Activated T-cell treated with anti-CD3 and anti-CD28 coated beads for 1 hour (primary cell): ENCODE results near the gene C6orf89.

ENCODE experiments used
- DNase-seq: peaks from one replicate; pipeline ENCODE4 v3.0.0-alpha.2; 2020; ENCODE audit warnings: low read depth

C6orf89 gene, protein sequence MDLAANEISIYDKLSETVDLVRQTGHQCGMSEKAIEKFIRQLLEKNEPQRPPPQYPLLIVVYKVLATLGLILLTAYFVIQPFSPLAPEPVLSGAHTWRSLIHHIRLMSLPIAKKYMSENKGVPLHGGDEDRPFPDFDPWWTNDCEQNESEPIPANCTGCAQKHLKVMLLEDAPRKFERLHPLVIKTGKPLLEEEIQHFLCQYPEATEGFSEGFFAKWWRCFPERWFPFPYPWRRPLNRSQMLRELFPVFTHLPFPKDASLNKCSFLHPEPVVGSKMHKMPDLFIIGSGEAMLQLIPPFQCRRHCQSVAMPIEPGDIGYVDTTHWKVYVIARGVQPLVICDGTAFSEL

DNA sequence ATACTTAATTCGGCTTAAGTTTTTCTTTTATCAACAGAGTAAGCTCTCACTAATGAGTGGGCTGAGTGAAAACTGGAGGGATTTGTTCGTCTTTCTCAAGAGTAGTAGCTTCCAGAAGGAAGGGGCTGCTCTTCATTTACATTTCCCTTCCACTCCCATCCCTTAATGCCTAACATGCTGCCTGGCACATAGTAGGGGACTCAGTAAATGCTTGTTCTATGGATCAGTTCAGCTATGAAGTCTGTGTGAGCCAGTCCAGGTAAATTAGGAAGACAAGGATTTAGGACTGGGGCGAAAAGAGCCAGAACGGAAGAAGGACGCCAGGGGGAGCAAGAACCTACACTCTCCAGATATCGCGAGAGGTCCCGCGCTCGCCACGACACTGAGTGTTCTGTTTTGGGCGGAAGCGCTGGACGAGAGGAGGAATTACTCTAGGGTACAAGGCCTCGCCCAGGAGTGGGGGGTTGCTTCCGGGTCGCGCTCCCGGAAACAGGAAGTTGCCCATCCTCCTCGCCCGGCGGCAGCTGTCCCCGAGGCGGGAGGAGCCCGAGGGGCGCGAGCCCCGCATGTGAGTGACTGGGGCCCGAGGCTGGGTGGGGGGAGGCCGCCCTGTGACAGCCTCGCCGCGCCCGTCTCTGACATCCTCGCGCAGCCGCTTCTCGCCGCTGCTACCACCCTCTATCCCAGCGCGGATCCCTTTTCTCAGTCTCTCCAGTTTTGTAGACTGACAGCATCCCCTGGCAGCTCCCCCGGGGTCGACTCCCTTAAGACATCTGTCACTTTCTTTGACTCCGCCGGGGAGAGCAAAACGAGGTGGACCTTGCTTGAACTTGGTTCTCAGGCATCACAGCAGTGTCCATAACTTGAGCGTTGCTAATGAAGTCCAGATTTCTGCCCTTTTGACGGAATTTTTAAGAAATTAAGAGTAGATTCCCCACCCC is at the start of gene C6orf89:
TSS of gene C6orf89 (plus strand) at position 492 of the 941 bp plus-strand sequence. CDS start 13,493 bp downstream, outside the sequence.
- peak; percentile 96 for DNase-seq

DNA sequence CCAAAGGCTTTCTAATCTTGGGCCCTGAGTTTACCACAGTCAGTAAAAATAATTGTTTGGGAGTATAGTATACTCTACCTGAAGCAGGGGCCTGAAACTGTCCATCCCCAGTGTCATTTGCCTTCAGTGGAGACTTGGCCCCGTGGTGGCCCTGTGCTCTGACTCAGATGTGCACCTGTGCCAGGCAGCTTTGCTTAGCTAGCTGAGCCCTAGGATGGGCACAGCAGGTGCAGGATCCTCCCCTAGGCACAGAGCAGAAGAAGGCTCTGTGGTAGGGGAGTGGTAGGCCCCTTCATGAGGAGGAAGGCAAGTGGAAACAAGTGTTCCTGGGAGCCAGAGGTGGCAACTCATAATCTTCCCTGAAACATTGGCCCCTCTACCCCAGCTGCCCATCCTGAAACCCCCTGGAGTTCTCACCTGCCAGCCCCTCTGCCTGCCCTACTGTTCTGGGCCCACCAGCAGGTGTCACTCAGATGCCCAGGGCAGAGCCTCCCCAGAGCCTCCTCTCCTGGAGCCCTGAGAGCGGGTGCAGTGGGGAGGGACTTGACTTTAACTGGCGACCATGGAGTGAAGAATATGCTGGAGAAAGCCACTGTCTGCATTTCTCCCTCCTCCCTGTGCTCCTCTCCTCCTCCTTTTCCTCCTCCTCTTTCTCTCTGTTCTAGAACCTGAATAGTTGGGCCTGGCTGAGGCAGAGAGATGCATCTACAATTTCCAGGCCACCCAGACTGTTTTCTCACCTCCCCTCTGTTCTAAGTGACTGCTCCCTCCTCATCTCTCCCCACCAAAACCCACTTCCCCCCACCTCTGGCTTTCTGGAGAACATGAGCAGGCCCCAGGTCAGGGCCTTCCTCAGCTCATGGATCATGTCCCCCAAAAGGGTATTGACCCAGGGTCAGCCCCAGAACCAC is 49.4 kb upstream of the C6orf89 start:
- no peak for DNase-seq

DNA sequence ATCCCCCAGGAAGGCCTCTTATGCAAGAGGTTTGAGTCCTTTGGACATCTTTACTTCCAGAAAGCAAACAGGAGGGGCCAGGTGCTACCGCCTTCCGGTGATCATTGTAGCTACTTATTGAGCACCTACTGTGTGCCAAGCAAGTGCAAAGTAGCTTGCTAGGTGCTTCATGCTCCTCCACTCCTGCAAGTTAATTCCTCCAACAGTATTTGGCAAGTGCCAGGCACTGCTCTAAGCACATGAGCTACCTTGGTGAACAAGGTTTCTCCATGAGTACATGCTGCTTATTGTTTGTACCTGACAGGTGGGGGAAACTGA is 48.8 kb upstream of the C6orf89 start:
- no peak for DNase-seq

- DNase-seq: no peak
Observed at GRCh38 chr6:36837686-36838085, 48.1 kb upstream of the C6orf89 start.

DNA sequence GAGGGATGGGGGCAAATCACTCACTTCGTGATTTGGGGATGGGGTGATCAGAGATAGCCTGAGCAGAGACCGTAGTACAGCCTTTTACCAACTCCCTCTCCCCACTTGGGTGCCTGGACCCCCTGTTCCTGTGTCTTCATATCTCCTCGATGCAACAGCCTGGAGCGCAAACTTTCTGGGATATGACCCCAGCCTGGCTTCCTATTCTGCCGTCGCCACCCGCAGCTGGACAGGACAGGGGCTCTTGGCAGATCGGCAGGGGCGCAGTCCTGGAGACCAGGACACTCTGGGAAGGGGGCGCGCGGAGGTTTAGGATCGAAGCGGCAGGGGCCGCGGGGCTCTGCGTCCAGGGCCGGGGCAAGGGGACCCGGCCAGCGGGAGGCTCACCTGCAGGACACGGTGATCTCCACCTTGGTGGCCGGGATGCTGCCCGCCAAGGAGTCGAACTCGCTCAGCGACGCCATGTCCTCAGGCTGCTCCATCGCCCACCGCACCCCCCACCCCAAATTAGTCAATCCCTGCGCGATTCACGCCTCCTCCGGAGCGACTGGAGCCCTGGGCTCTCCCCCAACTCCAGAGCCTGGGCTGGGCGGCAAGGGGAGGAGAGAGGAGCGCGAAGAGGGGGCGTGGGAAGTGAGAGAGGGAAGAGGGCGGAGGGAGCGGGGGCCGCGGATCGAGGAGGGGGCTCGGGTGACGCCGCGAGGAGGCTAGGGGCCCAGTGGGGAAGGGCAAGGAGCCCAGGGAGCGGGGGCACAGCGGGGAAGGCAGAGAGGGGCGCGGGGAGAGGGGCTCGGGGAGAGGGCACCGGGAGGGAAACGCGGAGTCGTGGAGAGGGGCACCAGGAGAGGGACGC is 46.6 kb upstream of the C6orf89 start, which contains the start of gene CPNE5:
TSS of gene CPNE5 (minus strand) at position 549 of the 853 bp plus-strand sequence. CDS start at position 482, 67 bp downstream.
- DNase-seq: no peak

DNA sequence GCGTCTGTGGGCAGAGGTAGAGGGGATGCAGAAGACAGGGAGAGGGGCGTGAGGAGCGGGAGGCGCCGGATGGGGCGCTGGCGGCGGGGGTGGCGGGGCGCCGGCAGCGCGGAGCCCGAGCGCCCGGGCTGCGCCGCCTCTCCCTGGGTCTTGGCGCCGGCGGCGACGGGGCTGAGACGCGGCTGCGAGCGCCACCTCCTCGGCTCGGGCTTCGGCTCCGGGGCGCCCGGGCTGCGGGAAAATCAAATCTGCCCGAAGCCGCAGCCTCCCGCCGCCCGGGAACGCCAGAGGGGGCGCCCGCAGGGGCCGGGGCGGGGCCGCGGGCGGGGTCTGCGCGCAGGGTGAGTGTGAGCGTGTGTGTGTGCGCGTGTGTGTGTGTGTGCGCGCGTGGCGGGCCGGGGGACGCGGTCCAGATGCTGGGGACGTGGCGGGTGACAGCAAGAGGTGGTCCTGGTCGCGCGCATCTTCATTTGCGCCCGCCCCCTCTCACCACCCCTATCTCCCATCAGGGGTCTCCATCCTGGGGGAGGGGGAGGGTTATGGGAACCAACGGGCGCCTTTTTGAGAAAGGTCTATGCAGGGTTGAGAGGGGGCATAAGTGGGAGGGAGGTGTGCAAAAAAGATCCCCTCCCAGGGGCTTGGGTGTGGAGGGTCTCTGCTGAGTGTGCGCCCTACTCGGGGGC is 45.9 kb upstream of the C6orf89 start:
- peak; percentile 33 for DNase-seq

- peak; percentile 9 for DNase-seq
Observed at GRCh38 chr6:36840432-36841403, 45.0 kb upstream of the C6orf89 start.

DNA sequence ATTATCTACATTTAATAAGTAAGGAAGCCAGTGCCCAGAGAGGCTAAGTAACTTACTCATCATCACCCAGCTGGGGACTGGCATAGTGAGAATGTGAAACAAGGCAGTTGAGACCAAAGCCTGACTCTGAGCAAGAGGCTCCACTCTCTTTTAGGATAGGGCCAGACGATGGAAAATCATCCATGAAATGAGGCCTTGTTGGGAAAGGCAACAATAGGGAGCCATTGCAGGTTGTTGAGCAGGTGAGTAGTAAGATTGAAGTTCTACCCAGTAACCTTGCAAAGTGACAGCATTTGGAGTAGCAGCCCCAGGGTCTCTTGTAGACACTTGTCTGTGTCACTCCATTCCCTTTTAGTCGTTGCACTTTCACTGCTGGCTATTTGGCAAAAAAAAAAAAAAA is 44.0 kb upstream of the C6orf89 start:
- no peak for DNase-seq

- no peak for DNase-seq
Observed at GRCh38 chr6:36843170-36843569, 42.6 kb upstream of the C6orf89 start.

DNA sequence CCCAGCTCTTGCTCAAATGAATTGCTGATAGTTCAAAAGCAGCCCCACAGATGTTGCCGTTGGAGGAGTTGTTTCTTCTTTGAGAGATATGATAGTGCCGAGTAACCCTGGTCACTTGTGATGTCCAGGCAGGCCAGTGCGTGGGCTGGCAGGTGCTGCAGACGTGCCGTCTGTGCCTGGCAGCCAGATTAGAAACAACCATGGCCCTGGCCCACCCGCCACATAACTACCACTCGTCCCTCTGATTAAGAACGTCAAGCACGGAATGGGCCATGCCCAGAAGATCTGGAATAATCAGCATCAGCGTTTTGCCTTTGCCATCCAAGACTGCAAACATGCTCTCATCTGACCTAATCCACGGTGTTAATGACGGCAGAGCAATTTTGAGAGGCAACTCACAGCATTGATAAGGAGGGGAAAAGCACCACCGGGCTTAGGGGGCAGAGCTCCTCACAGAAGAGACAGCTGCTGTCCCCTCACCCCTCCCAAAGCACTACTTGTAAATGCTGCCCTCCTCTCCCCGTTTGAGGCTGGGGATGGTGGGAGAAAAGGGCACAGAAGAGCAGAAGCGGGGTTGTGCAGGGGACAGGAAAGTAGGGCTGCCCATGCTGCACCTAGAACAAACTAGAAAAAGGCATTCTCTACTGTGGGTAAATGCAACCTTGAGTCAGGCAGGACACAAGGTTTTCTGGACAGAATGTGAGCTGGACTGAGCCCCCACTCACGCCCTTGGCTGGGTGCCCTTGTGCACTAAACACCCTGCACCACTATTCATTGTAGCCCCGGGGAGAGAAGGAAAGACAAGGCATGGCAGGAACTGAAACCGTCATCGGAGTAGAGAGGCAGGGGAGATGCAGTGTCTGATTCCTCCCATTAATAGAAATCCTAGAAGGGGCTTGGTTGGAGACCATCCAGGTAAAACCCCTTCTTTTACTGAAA is 41.3 kb upstream of the C6orf89 start:
- no peak for DNase-seq

DNA sequence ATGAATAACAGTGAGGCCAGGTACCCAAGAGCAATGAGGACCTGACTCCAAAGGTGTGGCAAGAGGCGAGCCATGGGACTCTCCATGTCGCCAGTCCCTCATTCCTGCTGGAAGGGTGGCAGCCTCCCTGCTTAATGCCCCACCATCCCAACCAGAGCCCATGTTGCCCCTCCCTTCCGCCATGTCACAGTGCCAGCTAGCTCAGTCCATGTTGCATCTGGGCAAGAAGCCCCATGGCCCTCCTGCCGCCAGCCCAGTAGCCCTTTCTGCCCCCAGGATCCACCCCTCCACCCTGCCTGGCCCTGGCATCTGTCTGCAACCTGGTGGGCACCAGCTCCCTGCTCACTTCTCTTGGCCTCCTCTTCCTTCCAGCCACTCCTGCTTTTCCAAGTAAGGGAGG is 40.5 kb upstream of the C6orf89 start:
- DNase-seq: no peak

GRCh38 chr6:36847152-36847551 is 38.6 kb upstream of the C6orf89 start:
- no peak for DNase-seq

GRCh38 chr6:36847991-36848390 is 37.8 kb upstream of the C6orf89 start:
- no peak for DNase-seq

- no peak for DNase-seq
Observed at GRCh38 chr6:36848658-36849441, 36.9 kb upstream of the C6orf89 start.

DNA sequence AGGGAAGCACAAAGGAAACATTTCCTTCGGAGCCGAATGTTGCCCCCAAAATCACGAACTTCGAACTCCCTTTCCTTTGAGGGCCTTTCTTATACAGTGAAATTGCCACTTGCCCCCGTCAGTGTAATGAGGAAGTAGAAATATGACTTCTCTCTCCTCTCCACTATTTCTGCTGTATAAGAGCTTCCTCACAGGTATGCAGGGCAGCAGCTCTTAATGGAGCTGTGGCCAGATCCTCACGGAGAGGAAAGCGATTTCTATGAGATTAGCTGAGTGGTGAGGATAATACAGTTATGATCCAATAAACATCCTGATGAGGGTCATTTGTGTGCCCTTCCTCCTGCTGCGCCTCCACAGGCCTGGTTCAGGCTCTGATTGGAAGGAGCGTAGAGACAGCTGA is 35.7 kb upstream of the C6orf89 start:
- no peak for DNase-seq

- DNase-seq: no peak
Observed at GRCh38 chr6:36851149-36851614, 34.6 kb upstream of the C6orf89 start.

- DNase-seq: no peak
Observed at GRCh38 chr6:36851626-36852025, 34.1 kb upstream of the C6orf89 start.
